ENCODE measurements around the gene RNF128.
"Not testable (repeated sequence)": the region's sequence is repeated elsewhere in the genome, so short reads cannot be mapped to it uniquely, and the experiment has no call there.

RNF128 gene

GRCh38 chrX:106725931-106726330 lies 570 bp upstream of the RNF128 start:
- Mint-ChIP-seq H3K4me1 (ENCODE audit: low read depth) (no peaks in the 10 kb centered on the region), H3K4me3 (no peak overlapping the region), H3K27ac (no peak overlapping the region), H3K9me3 (no peaks in the 10 kb centered on the region), H3K36me3 (ENCODE audit: low read depth) (no peaks in the 10 kb centered on the region), H3K27me3 (peaks cover 30% of the 10 kb centered on the region)
- intact Hi-C loops (cut with micrococcal nuclease), result no loop called here

DNA sequence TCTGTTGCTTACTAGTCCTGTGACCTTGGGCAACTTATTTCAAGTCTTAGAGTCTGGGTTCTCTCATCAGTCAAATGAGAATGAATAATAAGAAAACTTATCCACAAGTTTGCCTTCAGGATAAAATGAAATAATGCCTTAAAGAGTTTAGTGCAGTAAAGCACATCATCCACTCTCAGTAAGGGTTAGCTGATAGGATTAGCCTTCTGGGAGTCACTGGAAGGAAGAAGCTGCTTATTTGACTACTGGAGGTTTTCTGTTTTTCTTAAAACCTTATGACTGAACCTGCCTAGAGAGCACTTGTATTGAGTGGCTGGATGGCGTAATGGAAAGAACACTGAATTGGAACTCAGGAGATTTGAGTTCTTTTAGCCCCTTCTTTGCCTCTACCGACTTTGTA lies 1.8 kb downstream of the RNF128 start:
- no peaks in the 10 kb centered on the region for H3K9me3 Mint-ChIP-seq
- intact Hi-C loops (cut with micrococcal nuclease), result no loop called here
- H3K27me3 Mint-ChIP-seq, result peaks cover 30% of the 10 kb centered on the region

GRCh38 chrX:106730401-106730800 lies 3.9 kb downstream of the RNF128 start:
- Mint-ChIP-seq H3K4me3 (no peak overlapping the region), H3K4me1 (ENCODE audit: low read depth) (no peaks in the 10 kb centered on the region), H3K27me3 (peaks cover 23% of the 10 kb centered on the region), H3K27ac (no peak overlapping the region), H3K9me3 (no peaks in the 10 kb centered on the region), H3K36me3 (ENCODE audit: low read depth) (no peaks in the 10 kb centered on the region)
- intact Hi-C loops (cut with micrococcal nuclease), result no loop called here

More for the DNA sequence above, 1.8 kb downstream of the RNF128 start:
- Mint-ChIP-seq H3K36me3 (ENCODE audit: low read depth) (no peaks in the 10 kb centered on the region), H3K4me1 (ENCODE audit: low read depth) (no peaks in the 10 kb centered on the region), H3K4me3 (no peak overlapping the region), H3K27ac (no peak overlapping the region)

DNA sequence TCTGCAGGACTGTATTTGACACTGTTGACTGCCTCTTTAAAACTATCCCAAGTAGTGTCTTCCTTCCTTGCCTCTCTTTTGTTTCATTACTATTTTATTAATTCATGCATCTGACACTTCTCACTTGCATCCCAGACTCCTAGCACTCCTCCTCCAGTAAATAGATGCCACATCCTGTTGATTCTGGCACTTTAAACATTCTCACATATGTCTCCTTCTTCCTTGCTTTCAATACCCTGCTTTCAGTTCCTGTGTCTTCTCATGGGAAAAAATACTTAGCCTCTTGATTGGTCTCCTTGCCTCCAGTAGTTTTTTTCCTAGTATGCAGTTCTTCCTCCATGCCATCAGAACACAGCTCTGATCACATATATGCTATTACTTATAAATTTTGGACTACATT lies 5.1 kb downstream of the RNF128 start:
- no peaks in the 10 kb centered on the region for H3K9me3 Mint-ChIP-seq
- H3K36me3 Mint-ChIP-seq (ENCODE audit: low read depth), result no peaks in the 10 kb centered on the region
- H3K4me1 Mint-ChIP-seq (ENCODE audit: low read depth), result no peaks in the 10 kb centered on the region
- H3K27me3 Mint-ChIP-seq, result peaks cover 15% of the 10 kb centered on the region
- intact Hi-C loops (cut with micrococcal nuclease), result no loop called here
- H3K27ac Mint-ChIP-seq, result no peak overlapping the region
- no peak overlapping the region for H3K4me3 Mint-ChIP-seq

GRCh38 chrX:106734827-106735226 lies 8.3 kb downstream of the RNF128 start:
- H3K4me3 Mint-ChIP-seq, result no peak overlapping the region
- H3K27ac Mint-ChIP-seq, result no peak overlapping the region
- no peaks in the 10 kb centered on the region for H3K27me3 Mint-ChIP-seq
- H3K9me3 Mint-ChIP-seq, result no peaks in the 10 kb centered on the region
- H3K4me1 Mint-ChIP-seq (ENCODE audit: low read depth), result no peaks in the 10 kb centered on the region
- no peaks in the 10 kb centered on the region for H3K36me3 Mint-ChIP-seq (ENCODE audit: low read depth)
- intact Hi-C loops (cut with micrococcal nuclease), result no loop called here

GRCh38 chrX:106740193-106740780 lies 13.8 kb downstream of the RNF128 start:
- intact Hi-C loops (cut with micrococcal nuclease), result no loop called here
- H3K4me1 Mint-ChIP-seq (ENCODE audit: low read depth), result no peaks in the 10 kb centered on the region
- no peaks in the 10 kb centered on the region for H3K27me3 Mint-ChIP-seq
- H3K27ac Mint-ChIP-seq, result no peak overlapping the region
- H3K9me3 Mint-ChIP-seq, result no peaks in the 10 kb centered on the region
- no peaks in the 10 kb centered on the region for H3K36me3 Mint-ChIP-seq (ENCODE audit: low read depth)
- H3K4me3 Mint-ChIP-seq, result no peak overlapping the region

- intact Hi-C loops (cut with micrococcal nuclease), result no loop called here
- H3K27me3 Mint-ChIP-seq, result no peaks in the 10 kb centered on the region
- H3K4me3 Mint-ChIP-seq, result no peak overlapping the region
- H3K9me3 Mint-ChIP-seq, result no peaks in the 10 kb centered on the region
- no peaks in the 10 kb centered on the region for H3K36me3 Mint-ChIP-seq (ENCODE audit: low read depth)
- no peak overlapping the region for H3K27ac Mint-ChIP-seq
- H3K4me1 Mint-ChIP-seq (ENCODE audit: low read depth), result no peaks in the 10 kb centered on the region
Measured at GRCh38 chrX:106742193-106742592, 15.7 kb downstream of the RNF128 start.

- Mint-ChIP-seq H3K36me3 (ENCODE audit: low read depth) (no peaks in the 10 kb centered on the region), H3K27me3 (no peaks in the 10 kb centered on the region), H3K27ac (no peak overlapping the region), H3K9me3 (no peaks in the 10 kb centered on the region), H3K4me1 (ENCODE audit: low read depth) (no peaks in the 10 kb centered on the region), H3K4me3 (no peak overlapping the region)
- intact Hi-C loops (cut with micrococcal nuclease), result no loop called here
Measured at GRCh38 chrX:106742805-106743204, 16.3 kb downstream of the RNF128 start.

DNA sequence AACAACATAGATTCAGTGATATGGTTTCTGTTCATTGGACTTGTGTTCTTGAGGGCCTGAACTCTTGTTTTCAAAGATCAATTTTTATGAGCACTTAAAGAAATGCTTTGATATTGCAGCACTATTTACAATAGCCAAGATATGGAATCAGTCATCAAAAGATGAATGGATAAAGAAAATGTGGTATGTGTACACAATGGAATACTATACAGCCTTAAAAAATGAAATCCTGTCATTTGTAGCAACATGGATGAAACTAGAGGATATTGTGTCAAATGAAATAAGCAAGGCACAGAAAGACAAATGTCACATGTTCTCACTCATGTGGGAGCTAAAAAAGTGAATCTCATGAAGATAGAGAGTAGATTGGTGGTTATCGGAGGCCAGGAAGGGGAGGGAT lies 21.9 kb downstream of the RNF128 start:
- Mint-ChIP-seq H3K4me3 (no peak overlapping the region), H3K36me3 (ENCODE audit: low read depth) (no peaks in the 10 kb centered on the region), H3K4me1 (ENCODE audit: low read depth) (no peaks in the 10 kb centered on the region), H3K9me3 (peaks cover 8% of the 10 kb centered on the region), H3K27ac (no peak overlapping the region), H3K27me3 (no peaks in the 10 kb centered on the region)
- intact Hi-C loops (cut with micrococcal nuclease), result no loop called here

DNA sequence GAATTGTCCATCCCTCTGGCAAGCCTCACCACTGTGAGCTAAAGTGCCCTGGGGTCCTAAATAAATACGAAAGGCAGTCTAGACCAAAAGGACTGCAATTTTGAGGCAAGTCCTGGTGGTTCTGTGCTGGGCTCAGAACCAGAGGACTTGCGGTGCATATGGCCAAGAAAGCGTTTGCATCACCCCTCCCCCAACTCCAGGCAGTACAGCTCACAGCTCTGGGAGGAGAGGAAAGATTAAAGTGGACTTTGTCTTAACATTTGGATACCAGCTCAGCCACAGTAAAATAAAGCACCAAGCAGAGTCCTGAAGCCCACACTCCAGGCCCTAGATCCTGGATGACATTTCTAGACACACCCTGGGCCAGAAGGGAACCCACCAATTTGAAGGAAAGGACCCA lies 24.9 kb downstream of the RNF128 start:
- Mint-ChIP-seq H3K36me3 (ENCODE audit: low read depth) (no peaks in the 10 kb centered on the region), H3K9me3 (peaks cover 8% of the 10 kb centered on the region), H3K27me3 (no peaks in the 10 kb centered on the region), H3K27ac (no peak overlapping the region), H3K4me3 (no peak overlapping the region), H3K4me1 (ENCODE audit: low read depth) (no peaks in the 10 kb centered on the region)
- intact Hi-C loops (cut with micrococcal nuclease), result no loop called here

DNA sequence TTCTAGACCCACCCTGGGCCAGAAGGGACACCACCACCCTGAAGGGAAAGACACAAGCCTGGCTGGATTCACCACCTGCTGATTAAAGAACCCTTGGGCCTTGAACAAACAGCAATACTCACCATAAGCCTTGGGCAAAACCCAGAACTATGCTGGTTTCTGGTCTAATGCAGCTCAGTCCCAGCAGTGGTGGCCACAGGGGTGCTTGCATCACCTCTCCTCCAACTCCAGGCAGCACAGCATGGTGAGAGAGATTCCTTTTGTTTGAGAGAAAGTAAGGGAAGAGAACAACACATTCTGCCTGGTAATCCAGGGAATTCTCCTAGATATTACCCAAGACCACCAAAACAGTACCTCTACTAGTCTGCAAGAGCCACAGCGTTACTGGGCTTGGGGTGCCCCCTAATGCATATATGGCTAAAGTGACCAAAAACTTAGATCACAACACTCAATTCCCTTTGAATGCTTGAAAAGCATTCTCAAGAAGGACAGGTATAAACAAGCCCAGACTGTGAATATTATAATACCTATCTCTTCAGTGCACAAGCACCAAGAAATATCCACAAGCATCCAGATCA lies 25.7 kb downstream of the RNF128 start:
- no peak overlapping the region for H3K27ac Mint-ChIP-seq
- no peaks in the 10 kb centered on the region for H3K27me3 Mint-ChIP-seq
- H3K4me3 Mint-ChIP-seq, result no peak overlapping the region
- H3K36me3 Mint-ChIP-seq (ENCODE audit: low read depth), result no peaks in the 10 kb centered on the region
- intact Hi-C loops (cut with micrococcal nuclease), result no loop called here
- H3K9me3 Mint-ChIP-seq, result peaks cover 8% of the 10 kb centered on the region
- no peaks in the 10 kb centered on the region for H3K4me1 Mint-ChIP-seq (ENCODE audit: low read depth)

- H3K27me3 Mint-ChIP-seq; H3K4me3 Mint-ChIP-seq; intact Hi-C loops (cut with micrococcal nuclease); H3K9me3 Mint-ChIP-seq; H3K36me3 Mint-ChIP-seq (ENCODE audit: low read depth); H3K27ac Mint-ChIP-seq; H3K4me1 Mint-ChIP-seq (ENCODE audit: low read depth): not testable (repeated sequence)
Measured at GRCh38 chrX:106769288-106769687, 42.8 kb downstream of the RNF128 start.

- Mint-ChIP-seq H3K9me3 (no peaks in the 10 kb centered on the region), H3K27me3 (no peaks in the 10 kb centered on the region), H3K4me1 (ENCODE audit: low read depth) (no peaks in the 10 kb centered on the region), H3K36me3 (ENCODE audit: low read depth) (no peaks in the 10 kb centered on the region), H3K27ac (no peak overlapping the region), H3K4me3 (no peak overlapping the region)
- intact Hi-C loops (cut with micrococcal nuclease), result no loop called here
Measured at GRCh38 chrX:106774981-106775380, 48.5 kb downstream of the RNF128 start.

- Mint-ChIP-seq H3K9me3 (no peaks in the 10 kb centered on the region), H3K27ac (no peak overlapping the region), H3K27me3 (no peaks in the 10 kb centered on the region), H3K36me3 (ENCODE audit: low read depth) (no peaks in the 10 kb centered on the region), H3K4me1 (ENCODE audit: low read depth) (no peaks in the 10 kb centered on the region), H3K4me3 (no peak overlapping the region)
- intact Hi-C loops (cut with micrococcal nuclease), result no loop called here
Measured at GRCh38 chrX:106780264-106780663, 53.8 kb downstream of the RNF128 start.

DNA sequence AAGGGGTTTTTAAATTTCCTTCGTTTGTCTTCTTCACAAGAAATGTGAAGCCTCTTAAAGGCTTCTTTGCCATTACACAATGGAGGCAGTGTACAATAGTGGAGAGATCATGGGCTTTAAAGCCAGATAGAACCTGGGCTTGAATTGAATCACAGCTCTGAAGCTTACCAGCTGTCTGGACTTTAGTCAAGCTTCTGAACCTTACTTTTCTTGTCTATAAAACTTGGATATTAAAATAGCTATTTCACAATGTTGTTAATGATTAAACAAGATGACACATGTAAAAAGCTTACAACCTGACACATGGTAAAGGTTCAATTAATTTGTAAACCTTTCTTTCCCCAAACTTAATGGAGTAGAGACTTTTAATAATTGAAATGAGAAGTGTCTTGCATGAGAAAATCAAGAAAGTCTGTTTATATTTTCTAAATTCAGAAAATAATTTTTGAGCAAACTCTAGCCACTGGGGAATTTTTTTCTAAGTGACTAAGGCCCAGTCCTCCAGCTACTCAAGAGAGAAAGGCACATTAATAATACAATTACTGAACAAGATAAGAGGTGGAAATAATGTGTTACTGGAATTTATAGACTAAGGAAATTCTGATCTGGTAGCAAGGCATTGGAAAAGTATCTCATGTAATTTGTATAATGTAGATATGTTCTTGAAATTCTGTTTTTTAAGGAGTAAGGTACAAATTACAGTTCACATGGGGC lies 54.3 kb downstream of the RNF128 start:
- Mint-ChIP-seq H3K27ac (no peak overlapping the region), H3K4me1 (ENCODE audit: low read depth) (no peaks in the 10 kb centered on the region), H3K36me3 (ENCODE audit: low read depth) (no peaks in the 10 kb centered on the region), H3K4me3 (no peak overlapping the region), H3K9me3 (no peaks in the 10 kb centered on the region), H3K27me3 (no peaks in the 10 kb centered on the region)
- intact Hi-C loops (cut with micrococcal nuclease), result no loop called here

Measured in dendritic cell treated with granulocyte-macrophage colony-stimulating factor and Interleukin-4, amounts not matched to agents 40 ng/mL and 50 ng/mL, for 4 days (primary cell).